Neural crest cell (in vitro differentiated cells): ENCODE measurements around the gene TTC34. TPM values are rescaled to one million over a fixed set of nuclear protein-coding genes. Genes with fewer than 3 reads are reported as not detected.
"Not testable (repeated sequence)": the region's sequence is repeated elsewhere in the genome, so short reads cannot be mapped to it uniquely, and the experiment has no call there.

Experiments
- DNase-seq: peaks from one replicate; pipeline ENCODE4 v3.0.0; 2021; ENCODE audit warnings: low read depth, mixed read lengths, low spot score
- H3K27ac Mint-ChIP-seq: one replicate; pipeline ENCODE4 v1.8.0; 2021; ENCODE audit warnings: mild to moderate bottlenecking, mixed read lengths; ENCODE audit not compliant: unreplicated experiment
- H3K27me3 Mint-ChIP-seq: 2 replicates; pipeline ENCODE4 v1.8.0; 2021; ENCODE audit warnings: low read depth, mild to moderate bottlenecking, mixed read lengths
- H3K36me3 Mint-ChIP-seq: 2 replicates; pipeline ENCODE4 v1.8.0; 2021; ENCODE audit warnings: low read depth, mild to moderate bottlenecking, mixed read lengths
- H3K4me1 Mint-ChIP-seq: 2 replicates; pipeline ENCODE4 v1.8.0; 2021; ENCODE audit warnings: mixed read lengths
- H3K4me3 Mint-ChIP-seq: one replicate; pipeline ENCODE4 v1.8.0; 2021; ENCODE audit warnings: mild to moderate bottlenecking, mixed read lengths
- H3K9me3 Mint-ChIP-seq: 2 replicates; pipeline ENCODE4 v1.8.0; 2021; ENCODE audit warnings: mixed read lengths
- CTCF ChIP-seq: fragments of 200-600 bp; sonication (generic); conservative IDR thresholded peaks from 2 replicates; pipeline ENCODE4 v1.5.0; 2021; ENCODE audit warnings: antibody characterized with exemption, mild to moderate bottlenecking
- total RNA-seq: library from RNA; stranded (reverse); gene quantifications from 2 replicates; pipeline ENCODE4 v1.2.1, GENCODE V29; 2021

The TTC34 gene
- total RNA-seq, 1 donor from 2014 or later: 2.7 TPM

- Mint-ChIP-seq H3K4me1 (no peaks in the 10 kb centered on the region), H3K36me3 (peaks cover 5% of the 10 kb centered on the region), H3K9me3 (no peaks in the 10 kb centered on the region), H3K4me3 (no peak overlapping the region), H3K27ac (no peak overlapping the region), H3K27me3 (no peaks in the 10 kb centered on the region)
- DNase-seq: no peak
- TF ChIP-seq CTCF: no peak
Measured at GRCh38 chr1:2799811-2800663, 1.5 kb downstream of the TTC34 start.

GRCh38 chr1:2798958-2799357 is 2.5 kb downstream of the TTC34 start:
- not testable (repeated sequence) for H3K9me3 Mint-ChIP-seq, H3K36me3 Mint-ChIP-seq

GRCh38 chr1:2797741-2798016 is 3.8 kb downstream of the TTC34 start:
- no peak for DNase-seq
- Mint-ChIP-seq H3K4me1 (no peaks in the 10 kb centered on the region), H3K4me3 (no peak overlapping the region), H3K36me3 (peaks cover 5% of the 10 kb centered on the region), H3K27me3 (no peaks in the 10 kb centered on the region), H3K27ac (no peak overlapping the region), H3K9me3 (no peaks in the 10 kb centered on the region)
- TF ChIP-seq CTCF: no peak

More at GRCh38 chr1:2798958-2799357, 2.5 kb downstream of the TTC34 start:
- H3K4me1 Mint-ChIP-seq, H3K4me3 Mint-ChIP-seq, H3K27ac Mint-ChIP-seq, DNase-seq, H3K27me3 Mint-ChIP-seq: not testable (repeated sequence)

- H3K36me3 Mint-ChIP-seq: peaks cover 5% of the 10 kb centered on the region
- H3K4me3 Mint-ChIP-seq: no peak overlapping the region
- no peak overlapping the region for H3K27ac Mint-ChIP-seq
- no peak for TF ChIP-seq CTCF
- H3K9me3 Mint-ChIP-seq: no peaks in the 10 kb centered on the region
- no peaks in the 10 kb centered on the region for H3K4me1 Mint-ChIP-seq
- no peak for DNase-seq
- no peaks in the 10 kb centered on the region for H3K27me3 Mint-ChIP-seq
Measured at GRCh38 chr1:2796890-2797740, 4.4 kb downstream of the TTC34 start.

- Mint-ChIP-seq H3K27me3 (no peaks in the 10 kb centered on the region), H3K27ac (no peak overlapping the region), H3K36me3 (peaks cover 5% of the 10 kb centered on the region), H3K4me1 (no peaks in the 10 kb centered on the region), H3K4me3 (no peak overlapping the region), H3K9me3 (no peaks in the 10 kb centered on the region)
- DNase-seq: no peak
- TF ChIP-seq CTCF: no peak
Measured at GRCh38 chr1:2795926-2796325, 5.6 kb downstream of the TTC34 start.
